Measurements from ENCODE around the gene UVRAG.
"Not testable (repeated sequence)": the region's sequence is repeated elsewhere in the genome, so short reads cannot be mapped to it uniquely, and the experiment has no call there.

The UVRAG gene

DNA sequence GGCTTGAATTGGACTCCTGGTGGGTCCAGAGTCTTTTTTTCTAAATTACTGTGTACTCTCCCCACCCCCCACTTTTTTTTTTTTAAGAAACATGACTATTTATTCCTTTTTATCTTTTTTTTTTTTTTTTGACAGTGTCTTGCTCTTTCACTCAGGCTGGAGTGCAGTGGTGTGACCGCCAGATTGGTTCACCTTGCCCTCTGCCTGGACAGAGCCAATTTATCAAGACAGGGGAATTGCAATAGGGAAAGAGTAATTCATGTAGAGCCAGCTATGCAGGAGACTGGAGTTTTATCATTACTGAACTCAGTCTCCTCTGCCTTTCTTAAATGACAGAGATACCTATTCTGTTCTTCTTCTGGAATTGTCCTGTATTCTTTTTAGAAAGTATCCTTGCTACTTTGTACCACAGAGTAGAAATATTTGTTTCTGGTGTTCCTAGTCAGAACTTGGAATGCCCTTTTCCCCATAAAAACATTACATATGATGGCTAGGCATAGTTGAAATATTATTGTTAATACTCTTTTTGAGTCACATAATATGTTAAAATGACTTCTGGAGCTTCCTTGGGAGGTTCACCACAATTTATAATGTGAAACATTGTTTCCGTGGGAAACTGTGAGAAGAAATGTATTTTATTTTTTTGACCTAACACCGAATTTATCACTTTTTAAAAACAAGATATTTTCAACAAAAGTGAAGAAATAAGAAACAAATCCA is 95.6 kb downstream of the UVRAG start:
- in situ Hi-C loops (cut with MboI; ENCODE audit: low sequenced_read_pairs) = no loop called here

DNA sequence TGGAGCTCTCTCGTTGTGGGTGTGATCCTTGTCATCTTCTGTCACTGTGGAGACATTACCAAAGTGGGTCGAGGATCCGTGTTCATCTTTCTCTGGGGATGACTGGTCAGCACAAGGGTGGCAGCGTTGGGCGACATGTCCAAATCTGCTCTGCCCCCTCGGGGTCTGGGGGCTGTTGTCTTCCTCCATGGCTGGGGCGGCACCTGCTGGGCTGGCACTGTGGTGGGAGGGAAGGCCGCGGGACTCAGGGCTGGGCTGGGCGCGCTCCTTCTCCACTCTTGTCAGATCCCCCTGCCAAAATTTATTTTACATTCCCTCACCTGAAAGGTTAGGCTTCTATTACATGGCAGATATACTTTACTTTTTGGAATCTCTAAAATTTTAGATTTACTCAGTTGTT is 96.4 kb downstream of the UVRAG start:
- in situ Hi-C loops (cut with MboI; ENCODE audit: low sequenced_read_pairs) = no loop called here

DNA sequence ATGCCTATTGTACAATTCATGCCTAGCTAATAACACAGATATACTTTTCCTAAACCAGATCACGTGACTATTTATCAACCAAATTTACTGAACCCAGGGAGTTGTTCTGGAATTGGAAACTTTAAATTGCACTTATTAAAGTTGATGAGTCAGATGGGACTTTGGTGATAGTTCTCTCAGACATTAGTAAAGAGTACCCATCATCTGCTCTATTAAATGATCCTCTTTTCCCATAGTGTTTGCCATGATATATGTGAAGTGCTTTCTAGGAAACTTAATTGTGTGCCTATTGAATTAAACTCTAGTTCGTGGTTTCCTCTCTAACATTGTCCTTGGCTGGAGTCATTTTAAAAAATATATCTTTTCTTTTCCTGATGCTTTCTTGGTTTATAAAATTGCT is 99.0 kb downstream of the UVRAG start:
- in situ Hi-C loops (cut with MboI; ENCODE audit: low sequenced_read_pairs) = no loop called here

DNA sequence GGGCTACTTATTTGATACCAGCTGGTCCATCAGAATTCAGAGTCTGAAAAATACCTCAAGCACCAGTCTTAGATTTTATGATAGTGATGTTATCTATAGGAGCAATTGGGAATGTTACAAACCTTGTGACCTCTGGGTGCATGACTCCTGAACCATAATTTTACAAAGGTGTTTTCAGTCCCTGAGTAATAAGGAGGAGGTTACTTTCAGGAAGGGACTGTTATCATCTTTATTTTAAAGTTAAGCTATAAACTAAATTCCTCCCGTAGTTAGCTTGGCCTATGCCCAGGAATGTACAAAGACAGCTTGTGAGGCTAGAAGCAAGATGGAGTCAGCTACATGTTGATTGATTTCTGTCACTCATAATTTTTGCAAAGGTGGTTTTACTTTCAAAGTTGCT is 101.9 kb downstream of the UVRAG start:
- in situ Hi-C loops (cut with MboI; ENCODE audit: low sequenced_read_pairs) = no loop called here

DNA sequence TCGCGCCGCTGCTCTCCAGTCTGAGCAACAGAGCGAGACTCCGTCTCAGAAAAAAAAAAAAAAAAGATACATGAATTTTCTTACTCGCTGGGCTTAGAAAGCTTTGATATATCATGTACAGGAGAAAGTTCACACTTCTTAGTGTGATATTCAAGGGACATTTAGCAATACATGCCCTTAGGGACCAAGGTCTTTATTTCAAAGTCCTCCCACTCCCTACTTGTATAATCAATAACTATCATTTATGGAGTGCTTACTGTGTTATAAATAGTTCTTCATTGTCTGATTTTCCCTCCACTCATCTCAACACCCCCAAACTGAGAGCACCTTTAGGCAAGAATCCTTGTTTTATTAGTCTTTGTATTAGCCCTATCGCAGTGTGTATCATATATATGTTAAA is 103.3 kb downstream of the UVRAG start:
- in situ Hi-C loops (cut with MboI; ENCODE audit: low sequenced_read_pairs) = no loop called here

DNA sequence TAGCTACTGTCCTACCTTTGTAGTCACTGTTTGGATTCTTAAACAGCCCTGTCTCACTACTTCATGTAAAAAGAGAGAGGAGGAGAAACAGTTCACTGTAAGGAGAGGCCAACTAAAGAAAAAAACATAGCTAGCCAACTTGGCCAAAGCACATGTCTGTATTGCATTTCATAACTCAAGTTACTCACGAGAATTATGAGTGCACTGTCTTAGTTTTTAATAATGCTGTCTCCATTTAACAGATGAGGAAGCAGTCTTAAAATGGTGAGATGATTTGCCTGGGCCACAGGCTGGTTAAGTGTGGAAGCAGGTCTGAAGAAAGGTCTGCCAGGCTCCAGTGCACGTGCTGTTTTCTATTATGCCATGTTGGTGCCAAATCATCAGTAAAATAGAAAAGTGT is 104.5 kb downstream of the UVRAG start:
- in situ Hi-C loops (cut with MboI; ENCODE audit: low sequenced_read_pairs) = no loop called here

DNA sequence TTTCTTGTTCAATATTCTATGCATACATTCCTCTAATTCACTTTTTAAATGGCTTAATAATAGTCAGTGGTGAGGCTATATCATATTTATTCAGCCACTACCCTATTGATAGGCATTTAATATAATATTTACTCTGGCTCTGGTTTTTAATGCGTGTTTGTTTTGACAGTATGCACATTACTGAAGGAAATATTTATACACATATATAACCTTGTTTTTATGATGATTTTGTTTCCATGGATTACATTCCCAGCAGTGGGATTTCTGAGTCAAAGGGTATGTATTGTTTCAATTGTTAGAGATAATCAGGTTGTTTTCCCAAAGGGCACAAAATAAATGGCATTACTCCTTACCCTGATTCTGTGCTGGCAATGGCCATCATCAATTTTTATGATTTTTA is 105.8 kb downstream of the UVRAG start:
- in situ Hi-C loops (cut with MboI; ENCODE audit: low sequenced_read_pairs) = no loop called here

DNA sequence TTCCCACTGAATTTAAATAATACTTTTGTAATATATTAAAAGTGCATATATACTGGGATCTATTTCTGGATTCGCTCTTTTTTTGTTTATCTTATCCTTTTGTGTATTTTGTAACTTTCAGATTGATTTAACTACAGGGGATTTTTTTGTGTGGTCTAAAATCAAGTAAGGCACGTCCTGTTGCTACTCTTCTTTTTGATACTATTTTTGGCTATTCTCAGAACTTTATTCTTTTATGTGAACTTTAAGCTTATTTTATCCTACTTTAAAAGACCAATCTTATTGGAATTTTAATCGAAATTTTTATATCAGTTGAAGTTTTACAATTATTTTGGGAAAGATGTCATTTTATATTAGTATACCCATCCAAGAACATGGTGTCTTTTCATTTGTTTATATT is 106.8 kb downstream of the UVRAG start:
- in situ Hi-C loops (cut with MboI; ENCODE audit: low sequenced_read_pairs) = no loop called here

DNA sequence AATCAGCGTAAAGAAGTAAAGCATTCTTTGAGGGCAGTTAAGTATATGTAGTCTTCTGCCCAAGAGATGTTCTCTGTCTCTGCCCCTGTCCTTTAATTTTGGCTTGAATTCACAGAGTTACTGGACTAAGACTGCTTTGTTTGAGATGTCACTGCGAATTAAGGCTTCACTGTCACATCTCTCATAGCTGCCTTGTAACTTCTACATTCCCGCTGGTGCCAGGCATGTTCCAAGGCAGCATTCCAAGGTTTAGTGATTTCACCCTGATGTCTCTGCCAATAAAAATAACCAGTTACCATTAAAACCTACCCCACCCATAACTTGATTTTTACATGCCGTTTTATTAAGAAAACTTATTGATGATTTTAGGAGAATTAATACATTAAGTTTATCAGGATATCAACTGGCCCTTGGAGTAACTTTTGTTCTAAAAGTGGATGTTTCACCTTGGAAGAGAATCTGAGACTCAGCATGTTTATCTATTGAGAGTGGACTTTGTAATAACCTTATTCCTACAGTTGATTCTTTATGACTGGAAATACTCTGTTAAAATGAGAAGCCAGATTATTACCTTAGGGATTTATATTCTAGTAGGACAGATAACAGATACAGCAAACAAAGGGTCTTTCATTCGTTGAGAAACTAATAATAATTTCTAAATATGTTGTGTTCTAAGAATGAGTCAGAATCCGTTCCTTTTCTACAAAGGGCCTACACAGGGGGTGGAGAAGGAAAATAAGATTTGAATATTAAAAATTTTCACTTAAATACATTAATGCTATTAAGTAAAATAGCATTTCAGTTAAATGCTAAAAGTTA is 110.2 kb downstream of the UVRAG start:
- in situ Hi-C loops (cut with MboI; ENCODE audit: low sequenced_read_pairs) = no loop called here

DNA sequence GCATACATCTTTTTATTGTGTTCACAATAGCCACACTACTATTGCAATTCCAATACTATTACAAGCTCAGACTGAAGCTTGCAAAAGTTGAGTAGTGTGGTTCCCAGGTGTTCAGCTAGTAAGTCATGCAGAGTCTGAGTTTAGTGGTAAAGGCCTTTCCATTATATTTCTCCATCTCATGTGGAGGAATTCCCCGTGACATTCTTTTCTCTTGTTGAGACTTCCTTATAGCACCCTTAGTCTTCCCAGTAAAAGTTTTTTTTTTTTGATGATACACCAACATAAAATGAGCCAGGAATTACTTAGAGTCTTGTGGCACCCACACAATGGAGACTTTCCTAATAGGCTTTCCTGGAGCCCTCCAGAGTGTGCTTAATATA is 110.8 kb downstream of the UVRAG start:
- in situ Hi-C loops (cut with MboI; ENCODE audit: low sequenced_read_pairs) = no loop called here

DNA sequence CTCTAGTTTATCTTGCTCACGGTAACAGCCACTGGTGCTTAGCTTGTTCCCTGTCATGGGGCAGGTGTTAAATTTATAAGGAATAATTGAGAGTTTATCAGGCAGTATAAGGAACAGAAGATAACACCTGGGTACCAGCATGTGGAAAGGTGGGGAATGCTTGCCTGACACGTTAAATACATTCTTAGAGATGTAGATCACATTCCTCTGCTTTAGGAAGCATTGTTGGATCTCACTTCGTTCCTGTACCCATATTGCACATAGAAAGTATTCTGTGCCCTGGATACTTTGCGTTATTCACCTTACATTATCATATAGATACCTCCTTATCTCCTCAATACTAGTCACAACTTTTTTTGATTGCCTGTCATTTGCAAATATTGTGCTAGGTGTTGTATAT is 114.7 kb downstream of the UVRAG start:
- in situ Hi-C loops (cut with MboI; ENCODE audit: low sequenced_read_pairs) = no loop called here

DNA sequence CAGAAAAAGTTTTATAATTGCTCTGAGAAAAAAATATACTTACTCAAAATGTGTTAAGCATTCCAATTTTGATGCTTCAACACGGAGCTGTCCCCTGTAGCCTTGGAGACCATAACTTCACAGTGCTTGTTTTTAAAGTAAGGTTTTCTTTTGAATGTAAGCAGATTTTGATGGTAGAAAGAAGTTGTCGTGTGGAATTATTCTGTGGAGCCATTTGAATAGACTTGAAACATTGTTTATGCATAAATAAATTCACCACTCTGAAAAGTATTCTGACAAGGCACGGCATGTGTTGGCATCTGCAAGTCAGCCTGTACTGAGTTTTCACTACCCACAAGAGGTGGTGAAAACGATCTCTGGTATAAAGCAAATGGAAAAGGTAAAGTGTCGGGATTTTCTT is 115.5 kb downstream of the UVRAG start:
- in situ Hi-C loops (cut with MboI; ENCODE audit: low sequenced_read_pairs) = no loop called here

DNA sequence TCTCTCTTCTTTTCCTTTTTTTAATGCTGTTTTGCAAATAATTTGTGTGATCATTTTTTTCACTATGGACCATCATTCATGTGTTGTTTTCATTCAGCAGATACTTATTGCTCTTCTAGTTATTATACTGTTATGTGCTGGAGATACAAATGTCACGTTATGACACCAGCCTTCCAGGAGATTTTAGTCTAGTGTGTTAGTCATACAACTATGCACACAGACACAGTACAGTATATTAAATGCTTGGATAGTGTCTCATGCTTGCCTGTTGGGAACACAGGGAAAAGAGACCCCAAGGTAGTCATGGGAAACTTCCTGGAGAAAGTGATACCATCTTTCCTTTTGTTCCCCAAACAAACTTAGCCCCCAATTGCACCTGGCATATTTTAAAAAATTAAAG is 116.1 kb downstream of the UVRAG start:
- in situ Hi-C loops (cut with MboI; ENCODE audit: low sequenced_read_pairs) = no loop called here

DNA sequence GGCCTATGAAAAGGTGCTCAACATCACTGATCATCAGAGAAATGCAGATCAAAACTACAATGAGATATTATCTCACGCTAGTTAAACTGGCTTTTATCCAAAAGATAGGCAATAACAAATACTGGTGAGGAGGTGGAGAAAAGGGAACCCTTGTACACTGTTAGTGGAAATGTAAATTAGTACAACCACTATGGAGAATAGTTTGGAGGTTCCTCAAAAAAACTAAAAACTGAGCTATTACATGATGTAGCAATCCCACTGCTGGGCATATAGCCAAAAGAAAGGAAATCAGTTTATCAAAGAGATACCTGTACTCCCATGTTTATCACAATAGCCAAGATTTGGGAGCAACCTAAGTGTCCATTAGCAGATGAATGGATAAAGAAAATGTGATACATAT is 118.7 kb downstream of the UVRAG start:
- in situ Hi-C loops (cut with MboI; ENCODE audit: low sequenced_read_pairs) = not testable (repeated sequence)

DNA sequence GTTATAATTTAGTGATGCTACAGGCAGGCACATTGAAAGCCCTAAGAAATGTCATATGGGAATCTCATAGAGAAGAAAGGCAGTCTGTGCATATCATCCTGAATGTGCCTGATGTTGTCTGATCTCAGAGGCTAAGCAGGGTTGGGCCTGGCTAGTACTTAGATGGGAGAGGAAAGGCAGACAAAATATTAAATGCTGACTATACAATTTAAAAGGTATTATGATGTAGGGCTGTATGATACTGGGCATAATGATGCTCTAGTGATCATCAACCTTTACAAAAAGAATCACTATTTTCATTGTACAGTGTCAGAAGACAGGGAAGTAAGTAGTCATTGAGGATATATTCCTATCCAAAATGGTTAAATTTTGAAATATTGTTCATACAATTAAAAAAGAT is 119.8 kb downstream of the UVRAG start:
- in situ Hi-C loops (cut with MboI; ENCODE audit: low sequenced_read_pairs) = no loop called here

DNA sequence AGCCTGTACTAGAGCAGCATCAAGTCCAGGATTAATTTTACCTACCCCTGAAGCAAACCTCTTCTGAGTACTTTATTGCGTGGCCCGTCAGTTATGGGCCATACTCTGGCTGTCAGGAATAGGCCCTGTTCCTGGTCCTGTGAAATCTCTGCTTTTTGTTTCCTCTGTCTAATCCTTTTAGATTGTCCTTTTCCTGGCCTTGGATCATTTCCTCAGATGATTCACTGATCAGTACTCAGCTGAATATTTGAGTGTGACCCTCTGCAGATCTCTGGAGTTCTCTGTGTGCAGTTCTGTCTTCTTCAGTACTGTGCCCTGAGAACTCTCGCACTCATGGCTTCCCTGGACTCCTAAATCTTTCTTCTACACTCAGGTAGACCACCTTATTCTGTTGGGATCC is 123.5 kb downstream of the UVRAG start:
- in situ Hi-C loops (cut with MboI; ENCODE audit: low sequenced_read_pairs) = no loop called here

DNA sequence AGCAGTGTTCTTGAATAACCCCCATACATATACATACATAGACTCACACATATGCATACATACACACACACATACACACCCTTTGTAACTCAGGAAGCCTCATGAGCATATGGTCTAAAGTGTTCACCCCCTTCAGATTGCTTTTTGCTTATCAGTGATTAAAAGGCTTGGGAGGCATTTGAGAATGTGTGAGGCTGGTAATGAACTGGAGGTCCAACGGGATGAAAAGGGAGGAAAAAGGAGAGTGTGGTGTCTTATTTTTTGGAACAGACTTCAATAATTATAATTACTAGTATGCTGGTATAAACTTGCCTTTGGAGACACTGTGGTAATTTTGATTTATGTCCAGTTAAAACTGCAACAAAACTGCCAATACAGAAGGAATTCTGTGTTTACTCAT is 124.5 kb downstream of the UVRAG start:
- in situ Hi-C loops (cut with MboI; ENCODE audit: low sequenced_read_pairs) = no loop called here

DNA sequence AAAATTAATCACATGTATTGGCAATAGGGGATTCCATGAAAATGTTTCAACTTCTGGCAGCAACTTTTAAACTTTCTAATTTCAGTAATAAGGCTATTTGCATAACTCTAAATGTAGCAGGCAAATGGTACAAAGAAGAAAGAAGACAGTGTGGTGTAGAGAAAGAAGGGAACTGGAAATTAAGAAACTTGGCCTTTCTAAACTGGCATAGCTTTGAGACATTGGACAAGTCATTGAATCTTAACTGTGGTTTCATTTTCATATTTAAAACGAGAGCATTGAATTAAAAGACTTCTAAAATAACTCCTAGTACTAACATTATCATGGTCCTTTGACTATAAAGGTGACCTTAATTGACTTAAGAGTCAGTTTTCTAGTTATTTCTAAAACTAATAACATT is 125.0 kb downstream of the UVRAG start:
- in situ Hi-C loops (cut with MboI; ENCODE audit: low sequenced_read_pairs) = no loop called here

DNA sequence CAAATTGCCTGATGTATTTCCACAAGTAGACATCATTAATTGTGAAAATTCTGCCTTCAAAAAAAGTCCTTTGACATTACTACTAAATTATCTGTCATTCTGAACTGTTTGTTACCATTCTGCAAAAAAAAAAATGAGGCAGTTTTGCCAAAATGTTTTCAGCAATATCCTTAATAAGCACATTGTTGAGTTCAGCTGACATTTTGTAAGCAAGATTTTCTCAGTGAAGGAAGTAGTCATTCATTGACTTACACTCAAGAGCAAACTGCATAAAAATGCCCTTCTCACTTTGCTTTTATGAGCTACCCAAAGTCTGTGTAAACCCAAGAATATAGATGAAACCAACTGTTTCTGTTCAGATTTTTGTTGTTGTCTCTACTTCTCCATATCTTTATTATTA is 125.9 kb downstream of the UVRAG start:
- in situ Hi-C loops (cut with MboI; ENCODE audit: low sequenced_read_pairs) = no loop called here

DNA sequence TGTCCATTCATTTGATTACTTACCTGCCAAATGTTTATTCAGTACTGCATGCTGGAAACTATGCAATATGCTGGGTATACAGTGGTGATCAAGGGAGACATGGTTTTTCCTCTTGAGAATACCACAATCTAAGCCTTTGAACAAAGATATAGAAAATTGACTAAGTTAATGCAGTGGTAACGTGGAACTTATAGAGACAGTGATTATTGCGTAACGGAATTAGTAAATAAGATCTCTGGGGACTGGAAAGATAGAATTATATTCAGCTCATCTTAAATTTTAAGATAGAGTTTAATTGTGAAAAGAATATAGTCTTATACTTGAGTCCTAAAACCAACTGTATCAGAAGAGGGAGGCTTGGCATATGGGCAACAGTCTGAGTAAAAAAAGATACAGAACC is 129.5 kb downstream of the UVRAG start:
- in situ Hi-C loops (cut with MboI; ENCODE audit: low sequenced_read_pairs) = no loop called here

DNA sequence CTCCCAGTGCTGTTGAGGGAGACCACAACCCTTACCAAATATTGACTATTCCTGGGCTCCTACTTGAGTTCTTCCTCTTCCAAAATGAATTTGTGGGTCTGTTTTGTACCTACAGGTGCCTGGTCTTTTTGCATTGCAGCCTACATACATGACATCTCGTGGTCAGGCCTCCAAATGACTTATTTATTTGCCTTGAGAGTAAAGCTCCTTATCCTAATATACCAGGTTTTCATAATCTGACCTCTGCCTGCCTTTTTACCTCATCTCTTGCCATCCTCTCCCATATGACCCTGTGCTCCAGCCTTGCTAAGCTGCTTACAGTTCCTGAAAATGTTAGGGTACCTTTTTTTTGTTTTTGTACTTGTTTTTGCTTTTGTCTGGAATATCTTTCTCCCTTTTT is 130.4 kb downstream of the UVRAG start:
- in situ Hi-C loops (cut with MboI; ENCODE audit: low sequenced_read_pairs) = no loop called here

DNA sequence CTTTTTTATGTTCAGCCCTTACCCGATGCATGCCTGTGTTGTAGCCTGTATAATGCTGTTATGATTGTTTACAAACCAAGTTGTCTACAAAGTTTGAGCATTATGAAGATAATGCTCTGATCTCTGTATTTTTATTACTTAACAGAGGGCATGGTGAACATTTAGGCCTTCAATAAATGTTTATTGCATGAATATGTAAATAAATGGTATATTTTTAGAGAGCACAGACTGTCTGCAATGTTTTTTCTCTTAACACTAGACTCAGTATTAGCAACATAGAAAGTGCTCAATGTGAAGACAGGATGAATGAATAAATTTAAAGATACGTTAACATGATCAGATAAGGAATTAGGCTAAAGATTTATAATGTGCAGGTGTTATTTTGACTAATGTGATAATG is 130.9 kb downstream of the UVRAG start:
- in situ Hi-C loops (cut with MboI; ENCODE audit: low sequenced_read_pairs) = no loop called here

Data from hTERT RPE-1 (cell line).